OCI-LY3 (cell line): ENCODE measurements around the gene ETFRF1.

Source experiments
- CTCF ChIP-seq: fragments of 200-600, 300-600 bp; sonication (generic); IDR thresholded peaks from 2 replicates; pipeline ENCODE4 v1.5.1; 2014; ENCODE audit warnings: antibody characterized with exemption, low read length, low read depth
- EZH2phosphoT487 ChIP-seq: fragments of 200-600 bp; shearing (Covaris generic); IDR thresholded peaks from 2 replicates; pipeline ENCODE4 v1.6.1; 2018; ENCODE audit warnings: antibody characterized with exemption, mixed run types, low read depth

- TF ChIP-seq CTCF (no peak), EZH2phosphoT487 (no peak)
Measured at GRCh38 chr12:25184132-25184531, 10.9 kb upstream of the ETFRF1 start.
